Nephron (organoid): Measurements from ENCODE around the gene LOC101059915.
A peak's percentile ranks its signal among the peaks of the same experiment; 100 is the strongest.

Source experiments
- H3K27ac Mint-ChIP-seq, 3 experiments: 2 replicates each; pipeline ENCODE4 v1.8.0; 2020; ENCODE audit warnings: mixed read lengths in 3 of 3, mild to moderate bottlenecking in 2 of 3, moderate library complexity in 1 of 3
- H3K27me3 Mint-ChIP-seq: 2 replicates; pipeline ENCODE4 v1.8.0; 2021; ENCODE audit warnings: low read depth, mild to moderate bottlenecking, moderate library complexity, mixed read lengths
- H3K36me3 Mint-ChIP-seq: 2 replicates; pipeline ENCODE4 v1.8.0; 2020; ENCODE audit warnings: low read depth, mixed read lengths
- H3K4me1 Mint-ChIP-seq: 2 replicates; pipeline ENCODE4 v1.8.0; 2020; ENCODE audit warnings: mixed read lengths
- H3K4me3 Mint-ChIP-seq, 3 experiments: 2 replicates each; pipeline ENCODE4 v1.8.0; 2020; ENCODE audit warnings: mild to moderate bottlenecking in 3 of 3, mixed read lengths in 3 of 3, moderate library complexity in 2 of 3
- H3K9me3 Mint-ChIP-seq: 2 replicates; pipeline ENCODE4 v1.8.0; 2020; ENCODE audit warnings: mixed read lengths
- TF ChIP-seq, protein P1 (sequence below), 3 experiments: fragments of 200-600 bp; sonication (generic); IDR thresholded peaks; one replicate each; pipeline ENCODE4 v1.5.0; 2021; ENCODE audit warnings: antibody characterized with exemption in 3 of 3; ENCODE audit not compliant: unreplicated experiment in 3 of 3

The LOC101059915 gene

DNA sequence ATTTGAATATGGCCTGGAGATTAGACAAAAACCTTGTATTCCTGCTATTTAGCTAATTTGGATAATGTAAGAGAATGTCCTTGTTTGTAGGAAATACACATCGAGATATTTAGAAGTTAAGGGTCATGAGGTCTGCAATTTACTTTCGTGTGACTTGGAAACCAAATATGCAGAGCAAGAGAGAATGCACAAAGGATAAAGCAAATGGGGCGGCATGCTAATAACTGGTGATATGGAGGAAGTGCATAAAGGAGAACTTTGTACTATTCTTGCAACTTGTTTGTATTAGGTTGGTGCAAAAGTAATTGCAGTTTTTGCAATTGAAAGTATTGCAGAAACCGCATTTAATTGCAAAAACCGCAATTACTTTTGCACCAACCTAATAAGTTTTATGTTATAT, 41.9 kb upstream of the LOC101059915 start:
- H3K27ac Mint-ChIP-seq, result no peak overlapping the region
- H3K9me3 Mint-ChIP-seq, result no peaks in the 10 kb centered on the region
- H3K36me3 Mint-ChIP-seq, result peaks cover 3% of the 10 kb centered on the region
- H3K4me1 Mint-ChIP-seq, result peaks cover 18% of the 10 kb centered on the region
- no peaks in the 10 kb centered on the region for H3K27me3 Mint-ChIP-seq
- TF ChIP-seq, protein P1, sequence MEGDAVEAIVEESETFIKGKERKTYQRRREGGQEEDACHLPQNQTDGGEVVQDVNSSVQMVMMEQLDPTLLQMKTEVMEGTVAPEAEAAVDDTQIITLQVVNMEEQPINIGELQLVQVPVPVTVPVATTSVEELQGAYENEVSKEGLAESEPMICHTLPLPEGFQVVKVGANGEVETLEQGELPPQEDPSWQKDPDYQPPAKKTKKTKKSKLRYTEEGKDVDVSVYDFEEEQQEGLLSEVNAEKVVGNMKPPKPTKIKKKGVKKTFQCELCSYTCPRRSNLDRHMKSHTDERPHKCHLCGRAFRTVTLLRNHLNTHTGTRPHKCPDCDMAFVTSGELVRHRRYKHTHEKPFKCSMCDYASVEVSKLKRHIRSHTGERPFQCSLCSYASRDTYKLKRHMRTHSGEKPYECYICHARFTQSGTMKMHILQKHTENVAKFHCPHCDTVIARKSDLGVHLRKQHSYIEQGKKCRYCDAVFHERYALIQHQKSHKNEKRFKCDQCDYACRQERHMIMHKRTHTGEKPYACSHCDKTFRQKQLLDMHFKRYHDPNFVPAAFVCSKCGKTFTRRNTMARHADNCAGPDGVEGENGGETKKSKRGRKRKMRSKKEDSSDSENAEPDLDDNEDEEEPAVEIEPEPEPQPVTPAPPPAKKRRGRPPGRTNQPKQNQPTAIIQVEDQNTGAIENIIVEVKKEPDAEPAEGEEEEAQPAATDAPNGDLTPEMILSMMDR (IDR thresholded peaks at IDR 0.05; ENCODE audit: unreplicated experiment in 3 of 3), result no peak
- no peak overlapping the region for H3K4me3 Mint-ChIP-seq

DNA sequence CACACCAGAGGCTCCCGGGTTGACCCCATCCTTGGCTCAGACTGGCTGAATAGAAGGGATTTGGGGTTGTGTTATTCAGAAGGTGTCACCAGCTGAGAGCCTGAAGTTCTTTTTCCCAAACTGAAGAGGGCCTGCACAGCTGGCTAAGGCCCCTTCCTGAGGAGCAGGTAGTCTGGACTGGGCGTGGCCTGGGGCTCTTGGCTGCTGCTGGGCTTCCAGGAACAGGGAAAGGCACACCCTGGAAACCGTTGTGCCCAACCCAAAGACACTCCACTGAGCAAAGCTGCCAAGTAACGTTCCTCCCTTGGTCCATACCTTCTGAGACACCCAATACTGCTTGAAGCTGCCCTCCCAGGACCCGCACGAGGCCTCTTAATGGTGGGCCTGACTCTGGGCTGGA, 40.8 kb upstream of the LOC101059915 start:
- no peak overlapping the region for H3K4me3 Mint-ChIP-seq
- no peaks in the 10 kb centered on the region for H3K27me3 Mint-ChIP-seq
- peaks cover 3% of the 10 kb centered on the region for H3K36me3 Mint-ChIP-seq
- H3K4me1 Mint-ChIP-seq, result peaks cover 17% of the 10 kb centered on the region
- TF ChIP-seq, protein P1 (IDR thresholded peaks at IDR 0.05; ENCODE audit: unreplicated experiment in 3 of 3), result no peak
- H3K9me3 Mint-ChIP-seq, result no peaks in the 10 kb centered on the region
- no peak overlapping the region for H3K27ac Mint-ChIP-seq

GRCh38 chrX:71627588-71628404, 39.5 kb upstream of the LOC101059915 start:
- H3K27ac Mint-ChIP-seq, result peak overlapping the region in 2 of 3 experiments; percentile 28 to 54
- peaks cover 3% of the 10 kb centered on the region for H3K36me3 Mint-ChIP-seq
- H3K4me1 Mint-ChIP-seq, result peaks cover 14% of the 10 kb centered on the region
- no peaks in the 10 kb centered on the region for H3K27me3 Mint-ChIP-seq
- H3K9me3 Mint-ChIP-seq, result peaks cover 5% of the 10 kb centered on the region
- TF ChIP-seq, protein P1 (IDR thresholded peaks at IDR 0.05; ENCODE audit: unreplicated experiment in 3 of 3), result no peak
- no peak overlapping the region for H3K4me3 Mint-ChIP-seq

DNA sequence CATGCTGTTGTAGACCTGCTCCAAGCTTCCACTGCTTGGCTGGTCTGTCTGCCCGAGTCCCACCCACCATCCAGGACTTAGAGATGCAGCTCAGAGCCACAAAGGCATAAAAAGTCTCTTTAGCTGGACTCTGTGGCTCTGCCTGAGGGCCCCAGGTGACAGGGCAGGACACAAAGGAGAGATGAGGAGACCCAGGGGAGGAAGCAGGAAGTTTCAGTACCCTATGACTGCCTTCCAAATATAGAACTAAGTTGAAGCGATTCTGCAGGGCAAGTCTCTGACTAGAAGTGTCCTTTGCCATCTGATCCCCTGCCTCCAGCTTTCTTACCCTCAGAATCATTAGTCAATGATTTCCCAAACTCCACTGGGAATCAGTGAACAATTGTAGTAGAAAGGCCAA, 37.9 kb upstream of the LOC101059915 start:
- Mint-ChIP-seq H3K27ac (peak overlapping the region in 1 of 3 experiments; percentile 62), H3K4me1 (peaks cover 13% of the 10 kb centered on the region), H3K36me3 (peaks cover 3% of the 10 kb centered on the region), H3K4me3 (no peak overlapping the region), H3K27me3 (no peaks in the 10 kb centered on the region), H3K9me3 (peaks cover 9% of the 10 kb centered on the region)
- TF ChIP-seq, protein P1 (IDR thresholded peaks at IDR 0.05; ENCODE audit: unreplicated experiment in 3 of 3), result no peak

DNA sequence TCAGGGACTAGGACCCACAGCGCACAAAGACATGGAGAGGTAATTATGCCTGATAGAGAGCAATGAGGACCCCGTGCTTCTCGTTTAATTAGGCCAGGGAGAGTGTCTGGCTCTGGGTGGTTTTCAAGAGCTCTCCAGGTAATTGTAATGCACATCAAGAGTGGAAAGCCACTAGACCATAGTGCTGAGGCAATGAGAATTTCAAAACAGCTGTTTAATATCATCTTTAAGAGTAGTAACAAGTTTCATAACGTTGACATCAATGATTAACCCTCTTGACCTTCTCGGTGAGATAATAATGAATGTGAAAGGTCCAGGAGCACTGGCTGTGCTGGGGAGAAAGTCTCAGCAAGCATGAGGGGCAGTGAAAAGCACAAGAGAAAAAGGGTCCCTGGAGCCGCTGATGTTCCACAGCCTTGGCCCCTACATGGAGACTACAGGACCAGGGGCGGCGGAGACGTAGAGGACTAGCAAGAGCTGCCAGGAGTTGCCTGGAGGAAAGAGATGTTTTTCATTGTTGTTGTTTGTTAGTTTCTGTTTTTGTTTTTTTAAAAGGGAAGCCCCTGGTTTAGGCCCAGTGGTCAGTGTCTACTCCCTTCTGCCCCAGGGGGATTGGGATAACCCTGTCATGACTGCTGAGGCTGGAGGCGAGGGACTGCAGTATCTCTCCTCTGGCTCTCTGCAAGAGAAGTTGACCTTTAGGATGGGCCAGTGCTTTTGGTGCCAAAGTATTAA, 34.3 kb upstream of the LOC101059915 start:
- peak overlapping the region; percentile 12 to 75 (median 61) for H3K27ac Mint-ChIP-seq
- H3K27me3 Mint-ChIP-seq, result no peaks in the 10 kb centered on the region

More for the DNA sequence above, 34.3 kb upstream of the LOC101059915 start:
- TF ChIP-seq, protein P1 (IDR thresholded peaks at IDR 0.05; ENCODE audit: unreplicated experiment in 3 of 3), result no peak
- Mint-ChIP-seq H3K4me1 (peaks cover 16% of the 10 kb centered on the region), H3K9me3 (peaks cover 9% of the 10 kb centered on the region), H3K36me3 (no peaks in the 10 kb centered on the region), H3K4me3 (peak overlapping the region in 1 of 3 experiments; percentile 7)
